ENCODE measurements around the gene UBAC2. TPM values are rescaled to one million over a fixed set of nuclear protein-coding genes. Genes with fewer than 3 reads are reported as not detected.
A peak's percentile ranks its signal among the peaks of the same experiment; 100 is the strongest.

UBAC2 gene
- 36.9 and 43.3 TPM in 2 replicates for total RNA-seq

GRCh38 chr13:99200432-99201167 lies at the start of gene UBAC2:
Gene UBAC2 (plus strand): TSS chr13:99200854. CDS start chr13:99200909, 55 bp downstream.
- peak; percentile 99 for DNase-seq (ENCODE audit: insufficient read length, low spot score, missing footprints)
- Histone ChIP-seq H3K4me1 (ENCODE audit: insufficient read depth, low read length) (peaks cover 10% of the 10 kb centered on the region), H3K79me2 (ENCODE audit: insufficient read depth, low read length) (peaks cover 47% of the 10 kb centered on the region), H3K27ac (ENCODE audit: low read depth, low read length) (peak within 1 kb of the TSS; percentile 91), H4K20me1 (ENCODE audit: insufficient read depth, low read length) (peaks cover 23% of the 10 kb centered on the region), H3K4me2 (ENCODE audit: insufficient read depth, low read length) (peak within 1 kb of the TSS; percentile 77), H3K4me3 (ENCODE audit: insufficient read depth, low read length) (peak within 1 kb of the TSS; percentile 100), H3K36me3 (ENCODE audit: insufficient read depth, low read length) (no peaks in the 10 kb centered on the region), H2AFZ (ENCODE audit: low read length) (peak within 1 kb of the TSS; percentile 99), H3K9me3 (ENCODE audit: low read depth, low read length) (no peaks in the 10 kb centered on the region), H3K27me3 (ENCODE audit: insufficient read depth, low read length) (no peaks in the 10 kb centered on the region)
- no peak for TF ChIP-seq CTCF (IDR thresholded peaks at IDR 0.05; ENCODE audit: extremely low read depth, low read depth, low read length)

GRCh38 chr13:99151516-99151915 lies 49.1 kb upstream of the UBAC2 start:
- Histone ChIP-seq H3K27me3 (ENCODE audit: insufficient read depth, low read length) (no peaks in the 10 kb centered on the region), H3K27ac (ENCODE audit: low read depth, low read length) (peak overlapping the region; percentile 42), H3K4me2 (ENCODE audit: insufficient read depth, low read length) (peak overlapping the region; percentile 38), H3K4me3 (ENCODE audit: insufficient read depth, low read length) (no peak overlapping the region), H4K20me1 (ENCODE audit: insufficient read depth, low read length) (no peaks in the 10 kb centered on the region), H3K79me2 (ENCODE audit: insufficient read depth, low read length) (no peaks in the 10 kb centered on the region), H3K9me3 (ENCODE audit: low read depth, low read length) (no peaks in the 10 kb centered on the region), H2AFZ (ENCODE audit: low read length) (no peak overlapping the region), H3K36me3 (ENCODE audit: insufficient read depth, low read length) (no peaks in the 10 kb centered on the region), H3K4me1 (ENCODE audit: insufficient read depth, low read length) (peaks cover 28% of the 10 kb centered on the region)
- TF ChIP-seq CTCF (IDR thresholded peaks at IDR 0.05; ENCODE audit: extremely low read depth, low read depth, low read length) = no peak
- DNase-seq (ENCODE audit: insufficient read length, low spot score, missing footprints) = no peak

- H3K27me3 ChIP-seq (ENCODE audit: insufficient read depth, low read length) = no peaks in the 10 kb centered on the region
- peak overlapping the region; percentile 23 for H3K4me2 ChIP-seq (ENCODE audit: insufficient read depth, low read length)
- H3K36me3 ChIP-seq (ENCODE audit: insufficient read depth, low read length) = no peaks in the 10 kb centered on the region
- no peaks in the 10 kb centered on the region for H4K20me1 ChIP-seq (ENCODE audit: insufficient read depth, low read length)
- no peaks in the 10 kb centered on the region for H3K9me3 ChIP-seq (ENCODE audit: low read depth, low read length)
- TF ChIP-seq CTCF (IDR thresholded peaks at IDR 0.05; ENCODE audit: extremely low read depth, low read depth, low read length) = no peak
- no peak overlapping the region for H3K4me3 ChIP-seq (ENCODE audit: insufficient read depth, low read length)
- DNase-seq (ENCODE audit: insufficient read length, low spot score, missing footprints) = peak; percentile 56
- H2AFZ ChIP-seq (ENCODE audit: low read length) = no peak overlapping the region
- H3K27ac ChIP-seq (ENCODE audit: low read depth, low read length) = no peak overlapping the region
- no peaks in the 10 kb centered on the region for H3K79me2 ChIP-seq (ENCODE audit: insufficient read depth, low read length)
- H3K4me1 ChIP-seq (ENCODE audit: insufficient read depth, low read length) = peaks cover 28% of the 10 kb centered on the region
Observed at GRCh38 chr13:99153219-99153618, 47.4 kb upstream of the UBAC2 start.

GRCh38 chr13:99154064-99154463 lies 46.6 kb upstream of the UBAC2 start:
- no peak overlapping the region for H3K27ac ChIP-seq (ENCODE audit: low read depth, low read length)

More at GRCh38 chr13:99154064-99154463, 46.6 kb upstream of the UBAC2 start:
- Histone ChIP-seq H3K4me2 (ENCODE audit: insufficient read depth, low read length) (no peak overlapping the region), H3K79me2 (ENCODE audit: insufficient read depth, low read length) (no peaks in the 10 kb centered on the region), H3K4me3 (ENCODE audit: insufficient read depth, low read length) (no peak overlapping the region), H2AFZ (ENCODE audit: low read length) (no peak overlapping the region), H4K20me1 (ENCODE audit: insufficient read depth, low read length) (no peaks in the 10 kb centered on the region), H3K9me3 (ENCODE audit: low read depth, low read length) (no peaks in the 10 kb centered on the region), H3K27me3 (ENCODE audit: insufficient read depth, low read length) (no peaks in the 10 kb centered on the region), H3K4me1 (ENCODE audit: insufficient read depth, low read length) (peaks cover 28% of the 10 kb centered on the region), H3K36me3 (ENCODE audit: insufficient read depth, low read length) (no peaks in the 10 kb centered on the region)
- DNase-seq (ENCODE audit: insufficient read length, low spot score, missing footprints) = no peak
- no peak for TF ChIP-seq CTCF (IDR thresholded peaks at IDR 0.05; ENCODE audit: extremely low read depth, low read depth, low read length)

Data from osteoblast (primary cell).